Kidney (tissue), 14 donors: ENCODE measurements around the gene MYADML2. TPM values are rescaled to one million over a fixed set of nuclear protein-coding genes. Genes with fewer than 3 reads are reported as not detected.

Experiments
- DNase-seq, 5 donors: peaks; one replicate each; pipeline ENCODE4 v3.0.0-alpha.2; 2013 to 2020
- FAIRE-seq: peaks from 2 replicates; lab custom pipeline; 2012; peaks lifted over from hg19 to GRCh38; lab: Jason Lieb, UNC
- H3K27ac ChIP-seq, 2 donors: one replicate each; pipeline ENCODE4 v1.7.0; 2013; ENCODE audit warnings: low read depth in 2 of 2, low read length in 2 of 2, inconsistent platforms in 1 of 2
- H3K27me3 ChIP-seq: one replicate; pipeline ENCODE4 v1.7.1; 2013; ENCODE audit warnings: low read length, inconsistent platforms; ENCODE audit not compliant: control insufficient read depth, insufficient read depth
- H3K36me3 ChIP-seq, 3 donors: one replicate each; pipeline versions ENCODE4 v1.7.0 to v1.7.1; 2013; ENCODE audit warnings: low read length in 3 of 3, control low read depth in 1 of 3, inconsistent platforms in 1 of 3; ENCODE audit not compliant: insufficient read depth in 3 of 3, control insufficient read depth in 2 of 3
- H3K4me1 ChIP-seq, 3 donors: one replicate each; pipeline versions ENCODE4 v1.7.0 to v1.7.1; 2013; ENCODE audit warnings: low read length in 3 of 3, inconsistent platforms in 1 of 3, low read depth in 1 of 3; ENCODE audit not compliant: control insufficient read depth in 2 of 3, insufficient read depth in 2 of 3
- H3K4me3 ChIP-seq, 3 donors: one replicate each; pipeline versions ENCODE4 v1.7.0 to v1.8.1; 2013; ENCODE audit warnings: low read length in 3 of 3, control low read depth in 1 of 3, inconsistent platforms in 1 of 3
- H3K9ac ChIP-seq, 3 donors: one replicate each; pipeline versions ENCODE4 v1.7.0 to v1.7.1; 2013; ENCODE audit warnings: low read length in 3 of 3, control low read depth in 1 of 3, inconsistent platforms in 1 of 3
- H3K9me3 ChIP-seq, 3 donors: one replicate each; pipeline versions ENCODE4 v1.7.0 to v1.7.1; 2013; ENCODE audit warnings: low read length in 3 of 3, control low read depth in 1 of 3, inconsistent platforms in 1 of 3; ENCODE audit not compliant: control insufficient read depth in 2 of 3, insufficient read depth in 1 of 3
- CTCF ChIP-seq: IDR thresholded peaks from 3 replicates; pipeline ENCODE4 v1.5.1; 2012; ENCODE audit warnings: mild to moderate bottlenecking, moderate library complexity, borderline replicate concordance; ENCODE audit not compliant: insufficient read depth; ENCODE audit errors: extremely low read depth
- intact Hi-C: fragments of 100-400 bp; cut with DNase I; formaldehyde crosslinking; loops from one replicate; pipeline ENCODE4 v1.11.1; 2022
- polyA plus RNA-seq: library from polyadenylated mRNA; stranded (reverse); fragments of 350-450 nt; fragmentation: Illumina TruSeq; extraction: RNeasy Lipid Tissue Mini Kit (QIAGEN cat#74804); gene quantifications from one replicate; pipeline ENCODE4 v1.2.3, GENCODE V29; 2014; ENCODE audit warnings: low read depth, low replicate concordance; ENCODE audit not compliant: insufficient read depth
- total RNA-seq: library from RNA; stranded (reverse); fragmentation: NEBNext Ultra II Directional; extraction: Animal tissue kit (Norgen Biotek cat#: 25700); gene quantifications from one replicate; pipeline ENCODE4 v1.2.1, GENCODE V29; 2021
- donor health status: control.
- donor health status: control.
- donor health status: control.
- donor health status: control.
- donor health status: control.
- donor health status: DM: yes; HTN: yes; CAD: no.
- donor health status: Normal renal cell carcinoma (clear cell type).

The MYADML2 gene
- total and polyA plus RNA-seq, 2 donors from 2014 or later, result not detected

- H3K27me3 ChIP-seq, result no peaks in the 10 kb centered on the region
- peaks cover 0 to 11% (median 0%) of the 10 kb centered on the region in 3 donors for H3K4me1 ChIP-seq
- no peak overlapping the region for H3K27ac ChIP-seq
- H3K4me3 ChIP-seq, result no peak overlapping the region
- H3K36me3 ChIP-seq, result no peaks in the 10 kb centered on the region
- intact Hi-C loops, result no loop called here
- TF ChIP-seq CTCF, result no peak
- DNase-seq, result no peak
- H3K9ac ChIP-seq, result no peak overlapping the region
- H3K9me3 ChIP-seq, result peaks cover 0 to 3% (median 0%) of the 10 kb centered on the region in 3 donors
- FAIRE-seq, result no peak
These were observed 26.4 kb upstream of the MYADML2 start for GRCh38 chr17:81973432-81973831.

GRCh38 chr17:81968850-81969812 lies 22.1 kb upstream of the MYADML2 start:
- intact Hi-C loops, result loop anchor here (10.0 kb wide), 1 partner anchor 46 kb away; no protein-coding TSS in a partner anchor
- H3K36me3 ChIP-seq, result no peaks in the 10 kb centered on the region
- H3K9me3 ChIP-seq, result peaks cover 0 to 3% (median 0%) of the 10 kb centered on the region in 3 donors
- no peak overlapping the region for H3K27ac ChIP-seq
- DNase-seq (no peak), FAIRE-seq (no peak)
- H3K4me3 ChIP-seq, result no peak overlapping the region
- no peak overlapping the region for H3K9ac ChIP-seq
- H3K4me1 ChIP-seq, result peaks cover 0 to 10% (median 0%) of the 10 kb centered on the region in 3 donors
- no peak for TF ChIP-seq CTCF
- H3K27me3 ChIP-seq, result no peaks in the 10 kb centered on the region

GRCh38 chr17:81968396-81968745 lies 21.3 kb upstream of the MYADML2 start:
- no peak overlapping the region for H3K4me3 ChIP-seq
- FAIRE-seq, result no peak
- no peak for TF ChIP-seq CTCF

More at GRCh38 chr17:81968396-81968745, 21.3 kb upstream of the MYADML2 start:
- H3K4me1 ChIP-seq, result peaks cover 0 to 10% (median 0%) of the 10 kb centered on the region in 3 donors
- intact Hi-C loops, result loop anchor here (10.0 kb wide), 1 partner anchor 46 kb away; no protein-coding TSS in a partner anchor
- H3K27ac ChIP-seq, result no peak overlapping the region
- H3K27me3 ChIP-seq, result no peaks in the 10 kb centered on the region
- H3K9me3 ChIP-seq, result peaks cover 0 to 1% (median 0%) of the 10 kb centered on the region in 3 donors
- no peak overlapping the region for H3K9ac ChIP-seq
- no peaks in the 10 kb centered on the region for H3K36me3 ChIP-seq
- DNase-seq, result no peak
